OCI-LY3 (cell line): Measurements from ENCODE around the gene OR10G3.

Experiments
- CTCF ChIP-seq: fragments of 200-600, 300-600 bp; sonication (generic); IDR thresholded peaks from 2 replicates; pipeline ENCODE4 v1.5.1; 2014; ENCODE audit warnings: antibody characterized with exemption, low read length, low read depth
- EZH2phosphoT487 ChIP-seq: fragments of 200-600 bp; shearing (Covaris generic); IDR thresholded peaks from 2 replicates; pipeline ENCODE4 v1.6.1; 2018; ENCODE audit warnings: antibody characterized with exemption, mixed run types, low read depth

DNA sequence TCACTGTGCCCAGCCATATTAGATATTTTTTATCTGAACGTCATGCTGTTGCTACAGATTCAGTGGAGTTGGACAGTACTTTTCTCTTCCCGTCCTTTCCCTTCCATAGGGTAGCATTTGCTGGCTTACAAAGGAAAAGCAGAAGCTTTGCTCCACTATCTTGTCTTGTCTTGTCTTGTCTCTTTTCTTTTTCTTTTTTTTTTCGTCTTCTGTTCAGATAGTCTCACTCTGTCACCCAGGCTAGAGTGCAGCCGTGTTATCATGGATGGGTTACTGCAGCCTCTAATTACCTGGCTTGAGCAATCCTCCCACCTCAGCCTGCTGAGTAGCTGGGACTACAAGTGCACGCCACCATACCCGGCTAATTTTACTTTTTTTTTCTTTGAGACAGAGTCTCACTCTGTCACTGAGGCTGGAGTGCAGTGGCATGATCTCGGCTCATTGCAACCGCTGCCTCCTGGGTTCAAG is 21.1 kb downstream of the OR10G3 start:
- no peak for TF ChIP-seq CTCF
- no peak for TF ChIP-seq EZH2phosphoT487
